SIG-M5 treated with dmso at 0.1 percent for 504 hours (cell line): ENCODE results near the gene GPC5.
"Not testable (repeated sequence)": the region's sequence is repeated elsewhere in the genome, so short reads cannot be mapped to it uniquely, and the experiment has no call there.

Experiments
- DNase-seq: peaks from one replicate; lab custom pipeline; 2025; ENCODE audit not compliant: unreplicated experiment; lab: John Stamatoyannopoulos, UW

The GPC5 gene

DNA sequence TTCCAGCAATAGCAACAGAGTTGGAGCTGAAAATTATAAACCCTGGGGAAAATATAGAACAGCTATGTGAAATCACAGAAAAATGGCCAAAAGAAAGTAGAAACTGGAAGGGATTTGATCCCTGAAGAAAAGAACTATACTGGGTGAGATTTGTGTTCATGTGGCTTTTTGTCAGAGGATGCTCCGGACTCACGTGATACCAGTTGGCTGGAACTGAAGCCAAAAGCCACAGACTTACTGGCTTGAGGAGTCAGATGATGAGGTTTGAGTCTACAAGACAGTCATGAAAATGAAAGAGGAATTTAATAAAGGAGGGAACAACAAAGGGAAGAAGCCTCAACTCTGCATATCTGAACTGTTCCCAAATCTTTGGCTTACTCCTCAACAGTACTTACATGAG lies 427.1 kb downstream of the GPC5 start:
- no peak for DNase-seq

DNA sequence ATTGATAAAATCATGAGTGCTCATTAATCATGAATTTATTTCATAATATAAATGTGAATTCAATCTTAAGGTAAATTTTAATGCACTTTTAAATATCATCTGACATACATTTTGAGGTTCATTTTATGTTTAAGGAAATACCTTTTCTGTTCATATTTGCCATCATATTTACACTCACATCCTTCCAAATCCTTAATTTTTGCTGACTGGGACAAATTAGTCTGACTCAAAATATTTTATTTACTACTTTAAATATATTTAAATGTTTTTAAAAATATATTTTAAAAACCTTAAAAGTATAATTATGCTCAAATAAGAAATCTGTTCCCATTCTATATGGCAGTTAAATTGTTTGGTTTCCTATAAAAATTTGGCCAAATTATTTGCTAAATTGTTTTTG lies 438.1 kb downstream of the GPC5 start:
- no peak for DNase-seq

DNA sequence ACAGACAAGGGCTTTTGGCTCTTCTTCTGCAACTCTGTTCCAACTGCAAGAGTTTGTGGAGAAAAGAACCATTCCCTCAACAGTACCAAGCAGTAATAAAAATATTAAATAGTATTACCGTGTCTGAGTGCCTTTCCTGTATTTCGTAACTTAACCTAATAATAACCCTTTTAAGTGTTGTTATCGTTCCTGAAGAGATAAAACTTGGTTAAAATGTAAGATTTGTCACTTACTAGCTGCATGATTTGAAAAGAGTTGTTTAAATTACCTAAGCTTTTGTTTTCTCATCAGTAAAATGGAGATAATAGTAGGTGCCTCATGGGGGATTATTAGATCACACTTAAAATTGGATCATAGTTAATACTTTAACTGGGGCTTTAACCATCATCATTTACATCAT lies 447.2 kb downstream of the GPC5 start:
- DNase-seq: no peak

DNA sequence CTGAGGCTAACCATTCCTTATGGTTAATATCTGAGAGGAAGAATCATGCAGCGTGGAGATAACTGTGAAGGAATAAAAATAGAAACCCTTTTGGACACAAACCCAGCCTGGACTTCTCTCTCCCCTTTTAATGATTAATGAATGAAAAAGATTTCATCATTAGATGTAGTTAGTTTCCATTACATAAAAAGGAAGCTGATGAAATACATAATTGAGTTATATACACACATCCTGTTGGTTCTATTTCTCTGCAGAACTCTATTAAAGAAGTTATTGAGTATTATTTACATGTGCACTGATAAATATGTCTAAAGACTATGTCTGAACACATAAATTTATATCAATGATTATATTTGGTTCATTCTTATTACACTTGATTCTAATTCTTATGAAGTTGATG lies 465.3 kb downstream of the GPC5 start:
- DNase-seq: no peak

DNA sequence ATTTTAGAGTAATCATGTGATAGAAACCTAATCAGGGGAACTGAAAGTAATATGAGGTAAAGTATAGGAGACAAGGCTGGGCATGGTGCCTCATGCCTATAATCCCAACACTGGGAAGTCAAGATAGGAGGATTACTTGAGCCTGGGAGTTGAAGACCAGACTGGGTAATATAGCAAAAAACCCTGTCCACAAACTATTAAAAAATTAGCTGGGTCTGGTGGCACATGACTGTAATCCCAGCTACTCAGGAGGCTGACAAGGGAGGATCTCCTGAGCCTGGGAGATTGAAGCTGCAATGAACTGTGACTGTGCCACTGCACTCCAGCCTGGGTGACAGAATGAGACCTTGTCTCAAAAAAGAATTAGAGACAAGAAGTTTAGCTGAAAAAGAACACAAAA lies 469.9 kb downstream of the GPC5 start:
- DNase-seq: no peak

DNA sequence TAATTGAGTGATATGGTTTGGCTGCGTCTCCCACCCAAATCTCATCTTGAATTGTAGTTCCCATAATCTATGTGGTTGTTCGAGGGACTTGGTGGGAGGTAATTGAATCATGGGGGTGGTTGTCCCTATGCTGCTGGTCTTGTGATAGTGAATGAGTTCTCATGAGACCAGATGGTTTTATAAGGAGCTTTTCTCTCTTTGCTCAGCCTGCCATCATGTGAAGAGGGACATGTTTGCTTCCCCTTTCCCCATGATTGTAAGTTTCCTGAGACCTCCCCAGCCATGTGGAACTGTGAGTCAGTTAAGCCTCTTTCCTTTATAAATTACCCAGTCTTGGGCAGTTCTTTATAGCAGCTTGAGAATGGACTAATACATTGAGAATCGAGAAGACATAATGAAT lies 480.1 kb downstream of the GPC5 start:
- no peak for DNase-seq

DNA sequence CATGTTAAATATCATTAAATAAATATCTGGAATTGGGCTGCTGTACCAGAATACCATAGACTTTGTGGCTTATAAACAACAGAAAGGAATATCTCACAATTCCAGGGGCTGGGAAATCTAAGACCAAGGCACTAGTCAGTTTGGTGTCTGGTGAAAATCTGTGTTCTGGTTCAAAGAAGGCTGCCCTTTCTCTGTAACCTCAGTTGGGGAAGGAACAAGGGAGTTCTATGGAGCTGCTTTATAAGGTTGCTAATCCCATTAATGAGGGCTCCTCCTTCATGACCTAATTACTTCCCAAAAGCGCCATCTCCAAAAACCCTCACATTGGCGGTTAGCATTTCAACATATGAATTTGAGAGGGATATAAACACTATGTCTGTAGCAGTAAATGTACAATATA lies 480.9 kb downstream of the GPC5 start:
- DNase-seq: no peak

DNA sequence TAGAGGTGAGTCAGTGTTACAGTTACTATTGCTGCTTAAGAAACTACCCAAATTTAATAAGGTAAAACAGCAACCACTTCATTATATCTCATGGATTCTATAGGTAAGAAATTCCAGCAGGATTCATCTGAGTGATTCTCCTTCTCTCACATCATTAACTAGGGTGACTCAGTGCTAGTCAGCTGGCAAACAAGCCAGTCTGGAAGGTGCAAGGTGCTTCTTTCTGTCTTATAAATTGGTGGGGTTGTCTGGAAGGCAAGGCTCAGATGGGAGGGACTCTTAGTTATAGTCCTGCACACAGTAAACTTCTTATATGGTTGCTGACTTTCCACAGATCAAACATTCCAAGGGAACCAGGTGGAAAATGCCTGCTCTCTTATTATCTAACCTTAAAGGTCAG lies 484.5 kb downstream of the GPC5 start:
- no peak for DNase-seq

DNA sequence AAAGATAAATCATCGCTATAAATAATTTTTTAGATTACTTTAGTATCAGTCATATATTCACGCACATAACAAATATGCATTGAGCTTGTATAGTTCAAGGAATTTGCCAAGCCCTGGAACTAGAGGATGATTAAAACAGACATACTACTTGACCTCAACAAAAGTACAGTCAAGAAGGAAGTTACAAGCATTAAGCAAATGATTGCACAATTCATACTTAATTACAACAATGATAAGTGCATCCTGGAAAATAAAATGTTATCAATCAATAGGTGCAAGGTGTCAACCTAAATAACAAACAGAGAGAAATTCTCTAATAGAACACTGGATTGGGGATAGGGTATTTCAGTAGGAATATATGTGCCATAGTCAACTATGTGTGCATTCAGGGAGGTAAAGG lies 491.2 kb downstream of the GPC5 start:
- no peak for DNase-seq

DNA sequence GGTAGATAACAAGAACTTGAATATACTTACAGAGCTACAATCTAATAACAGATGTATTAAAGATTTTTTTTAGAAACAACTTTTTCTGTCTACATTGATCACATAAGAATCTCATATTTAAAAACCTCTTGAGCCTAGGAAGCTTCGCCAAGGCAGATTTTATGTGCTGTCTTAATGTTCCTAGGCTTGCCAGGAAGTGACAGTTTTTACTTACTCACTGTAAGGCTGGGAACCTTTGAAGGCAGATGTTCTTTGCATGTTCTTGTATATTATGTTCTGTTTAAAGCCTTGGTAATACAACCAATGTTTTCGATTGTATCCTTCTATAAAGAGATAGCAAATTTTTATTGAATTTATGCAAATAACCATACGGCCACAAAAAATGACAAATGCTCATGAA lies 492.7 kb downstream of the GPC5 start:
- DNase-seq: no peak

DNA sequence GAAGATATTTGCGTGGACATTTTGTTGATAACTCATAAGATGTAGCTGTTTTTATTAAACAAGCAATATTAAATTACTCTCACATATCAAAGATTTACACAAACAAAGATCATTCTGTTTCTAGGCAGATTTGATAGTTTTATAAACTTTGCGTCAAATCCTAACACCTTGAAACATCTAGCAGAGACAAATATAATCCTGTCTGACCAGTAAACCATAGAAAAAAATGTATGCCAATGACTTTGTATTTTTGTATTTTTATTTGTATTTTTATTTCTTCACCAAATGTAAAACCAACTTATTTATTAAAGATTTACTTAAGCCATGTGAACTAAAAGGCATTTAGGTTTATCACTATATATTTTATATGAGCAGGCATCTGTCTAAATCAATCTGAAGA lies 494.6 kb downstream of the GPC5 start:
- no peak for DNase-seq

DNA sequence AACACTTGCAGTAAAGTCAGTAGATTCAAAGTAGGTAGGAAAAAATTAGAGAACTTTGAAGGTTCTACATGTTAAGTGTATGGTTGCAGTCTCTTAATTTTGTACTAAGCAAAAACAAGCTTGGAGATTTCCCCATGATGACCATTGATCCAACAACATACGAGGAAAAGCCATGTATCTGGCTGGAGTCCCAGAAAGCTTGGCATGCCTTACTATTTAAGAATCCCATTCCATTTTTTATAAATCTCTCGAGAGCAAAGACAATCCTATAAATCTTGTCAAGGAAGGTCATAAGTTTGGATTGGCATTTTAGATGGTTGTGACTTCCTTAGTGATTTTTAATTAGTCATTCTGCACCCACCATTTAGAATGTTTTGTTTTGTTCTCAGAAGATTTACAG lies 495.9 kb downstream of the GPC5 start:
- no peak for DNase-seq

DNA sequence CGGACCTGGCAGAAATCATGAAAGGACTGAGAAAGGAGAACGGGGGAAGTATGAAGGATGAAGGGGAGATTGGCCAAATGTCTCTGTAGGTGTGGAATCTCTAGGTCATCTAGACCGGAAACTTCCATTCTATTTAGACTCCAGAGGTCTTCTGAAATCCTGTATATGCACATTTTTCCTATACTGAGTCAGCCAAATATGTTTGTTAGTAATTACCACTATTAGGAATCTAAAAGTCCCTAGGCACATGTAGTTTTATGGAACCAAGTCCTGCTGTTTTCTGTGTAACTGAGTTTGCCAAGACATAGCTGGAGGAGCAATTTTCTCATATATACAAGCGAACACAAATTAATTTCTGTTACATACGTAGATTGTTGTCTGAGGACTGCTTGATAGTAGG lies 498.1 kb downstream of the GPC5 start:
- DNase-seq: no peak

DNA sequence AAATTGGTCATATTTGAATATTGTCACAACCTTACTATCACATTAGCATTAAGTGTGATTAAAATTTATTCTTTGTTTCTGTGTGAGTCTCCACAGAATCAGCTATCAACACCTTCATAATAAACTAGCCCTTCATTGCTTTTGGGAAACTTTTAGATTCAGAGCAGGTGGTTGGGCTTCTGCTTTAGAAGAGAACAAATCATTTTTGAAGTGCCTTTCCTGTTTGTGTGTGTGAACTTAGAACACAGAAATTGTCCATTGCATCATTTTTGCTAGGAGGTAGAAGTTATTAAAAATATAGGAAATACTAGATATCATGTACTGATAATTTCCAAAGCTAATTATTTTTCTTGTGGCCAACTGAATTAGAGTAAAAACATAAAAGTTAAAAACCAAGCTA lies 500.6 kb downstream of the GPC5 start:
- DNase-seq: not testable (repeated sequence)

DNA sequence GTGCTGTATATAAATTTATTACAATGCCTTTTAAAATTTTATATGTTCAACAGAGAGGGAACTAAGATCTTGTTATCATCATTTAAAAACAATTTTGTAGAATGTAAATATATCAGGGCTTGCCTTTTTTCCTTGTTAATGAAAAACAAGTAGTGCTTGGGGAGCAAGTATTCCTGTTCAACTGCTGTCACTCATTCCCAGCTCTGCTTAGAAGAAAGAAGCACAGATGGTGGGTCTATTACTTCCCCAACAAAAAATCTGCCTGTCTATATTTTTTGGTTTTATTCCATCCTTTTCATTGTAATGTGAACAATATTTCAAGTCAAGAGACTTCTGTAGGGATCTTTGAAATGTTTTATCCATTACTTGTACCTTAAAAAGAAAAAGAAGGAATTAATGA lies 503.9 kb downstream of the GPC5 start:
- no peak for DNase-seq

DNA sequence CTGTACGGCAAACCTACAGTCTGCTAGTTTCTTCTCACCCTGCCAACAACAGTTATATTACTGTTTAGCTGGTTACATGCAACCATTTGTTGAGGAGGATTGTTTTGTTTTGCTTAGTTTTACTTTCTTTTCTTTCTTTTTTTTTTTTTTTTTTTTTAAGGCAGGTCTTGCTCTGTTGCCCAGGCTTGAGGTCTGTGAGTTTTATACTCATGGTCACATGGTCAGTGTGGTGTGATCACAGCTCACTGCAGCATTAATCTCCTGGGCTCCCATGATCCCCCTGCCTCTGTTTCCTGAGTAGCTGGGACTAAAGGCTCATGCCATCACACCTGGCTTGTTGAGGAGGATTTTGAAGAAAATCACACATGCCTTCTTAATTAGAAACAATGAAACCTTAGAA lies 505.6 kb downstream of the GPC5 start:
- no peak for DNase-seq

DNA sequence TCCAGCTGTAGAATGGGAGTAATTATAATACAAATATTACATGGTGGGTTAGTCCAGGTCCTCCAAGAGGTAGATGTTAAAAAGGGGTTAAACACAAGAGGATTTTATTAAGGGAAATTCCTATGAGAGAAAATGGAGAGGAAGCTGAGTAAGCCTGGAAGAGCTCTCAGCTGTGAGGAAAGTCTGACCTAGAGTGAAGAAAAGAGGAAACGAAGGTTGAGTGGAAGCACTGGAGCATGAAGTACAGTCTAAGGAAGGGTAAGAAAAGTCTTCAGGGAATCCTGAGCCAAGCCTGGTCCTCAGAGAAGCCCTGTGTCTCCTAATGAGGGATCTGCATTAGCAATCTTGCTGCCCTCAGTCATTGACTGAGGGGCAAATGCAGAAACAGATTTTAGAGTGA lies 506.2 kb downstream of the GPC5 start:
- no peak for DNase-seq

DNA sequence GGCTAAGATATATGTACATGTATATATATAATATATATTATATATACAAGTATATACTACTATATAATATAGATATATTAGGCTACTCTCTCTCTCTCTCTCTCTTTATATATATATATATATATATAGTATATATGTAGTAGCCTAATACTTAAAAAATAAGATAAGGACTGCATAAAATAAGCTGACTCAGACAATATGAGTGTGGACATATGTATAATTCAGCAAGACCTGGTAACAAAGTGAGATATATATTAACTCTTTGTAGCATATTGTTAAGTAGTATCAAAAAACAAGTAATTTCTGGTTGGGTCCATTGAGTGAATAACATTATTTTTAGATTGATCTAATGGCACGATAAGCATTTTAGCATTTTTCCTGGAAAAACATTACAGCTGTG lies 509.0 kb downstream of the GPC5 start:
- no peak for DNase-seq

DNA sequence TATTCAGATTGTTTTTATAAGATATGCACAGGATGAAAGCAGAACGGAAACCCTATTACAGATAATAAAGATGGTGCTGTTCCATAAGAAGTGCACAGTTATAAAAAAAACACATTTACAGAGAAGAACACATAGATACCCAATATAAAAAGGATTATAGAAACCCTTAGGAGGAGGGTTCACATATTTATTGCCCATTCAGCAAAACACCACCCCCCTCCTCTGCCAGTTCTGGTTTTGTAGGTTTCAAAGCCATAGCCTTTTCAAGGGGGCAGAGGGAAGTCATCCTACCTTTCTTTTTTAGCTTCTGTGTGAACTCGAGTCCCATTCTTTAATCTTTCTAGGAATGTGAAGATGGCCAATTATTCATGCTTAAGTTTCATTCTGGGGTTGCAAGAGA lies 511.2 kb downstream of the GPC5 start:
- DNase-seq: no peak

DNA sequence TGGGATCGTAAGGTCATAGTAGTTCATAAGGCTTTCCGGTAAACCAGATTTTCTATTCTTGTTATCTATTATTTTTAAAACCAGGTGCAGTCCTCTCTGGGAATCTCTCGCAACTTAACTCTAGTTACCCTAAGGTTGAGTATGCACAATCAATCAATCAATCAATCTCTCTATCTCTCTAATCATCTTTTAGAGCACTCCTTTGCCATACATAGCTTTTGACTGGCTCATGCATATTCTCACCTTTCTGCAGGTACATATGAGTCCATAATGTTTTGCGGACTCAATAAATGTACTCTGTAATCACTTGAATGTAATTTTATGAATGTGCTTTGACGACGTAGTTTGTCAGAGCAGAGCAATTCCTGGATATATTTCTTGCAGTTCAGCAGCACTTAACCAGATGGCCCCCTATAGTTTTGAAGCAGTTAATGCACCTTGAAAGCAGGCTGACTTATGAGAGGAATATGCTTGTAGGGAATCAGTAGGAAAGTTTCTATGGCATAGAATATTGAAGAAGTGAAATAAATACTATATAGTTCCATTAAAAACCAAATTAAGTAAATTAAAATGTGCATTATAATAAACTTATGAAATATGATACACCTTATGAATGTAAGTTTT lies 524.7 kb downstream of the GPC5 start:
- no peak for DNase-seq

DNA sequence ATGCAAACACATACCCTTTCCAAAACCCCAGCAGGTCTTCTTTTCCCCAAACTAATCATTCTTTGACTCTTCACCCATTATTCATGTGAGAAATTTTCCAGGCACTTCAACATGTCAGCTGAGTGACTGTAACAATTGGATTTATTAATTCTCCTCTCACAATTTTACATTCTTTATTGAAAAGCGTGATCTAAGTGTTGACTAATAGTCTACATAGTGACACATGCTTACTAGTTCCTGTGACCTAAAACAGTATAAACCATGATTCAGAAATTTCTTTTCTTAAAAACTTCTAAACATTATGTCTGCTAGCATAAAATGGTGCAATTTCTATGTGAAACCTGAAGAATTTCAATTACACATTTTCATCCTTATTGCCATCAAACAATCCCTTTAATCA lies 532.3 kb downstream of the GPC5 start:
- no peak for DNase-seq

DNA sequence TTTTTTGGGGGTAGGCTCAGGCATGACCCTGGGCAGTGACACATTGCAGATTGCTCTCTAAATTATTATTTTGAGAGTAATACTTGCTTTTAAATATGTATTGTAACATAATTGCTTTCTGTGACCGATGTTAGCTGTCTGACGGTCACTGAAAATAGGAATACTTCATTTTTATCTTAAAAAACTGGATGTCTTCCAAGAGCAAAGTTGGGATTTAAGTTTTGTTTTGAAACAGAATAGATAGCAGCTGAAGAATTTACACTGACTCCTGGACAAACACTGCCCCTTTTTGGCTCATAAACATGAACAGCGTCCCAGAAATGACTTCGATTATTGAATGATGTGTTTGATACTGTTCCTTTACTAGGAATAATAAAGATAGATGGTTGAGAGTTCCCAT lies 535.9 kb downstream of the GPC5 start:
- no peak for DNase-seq

DNA sequence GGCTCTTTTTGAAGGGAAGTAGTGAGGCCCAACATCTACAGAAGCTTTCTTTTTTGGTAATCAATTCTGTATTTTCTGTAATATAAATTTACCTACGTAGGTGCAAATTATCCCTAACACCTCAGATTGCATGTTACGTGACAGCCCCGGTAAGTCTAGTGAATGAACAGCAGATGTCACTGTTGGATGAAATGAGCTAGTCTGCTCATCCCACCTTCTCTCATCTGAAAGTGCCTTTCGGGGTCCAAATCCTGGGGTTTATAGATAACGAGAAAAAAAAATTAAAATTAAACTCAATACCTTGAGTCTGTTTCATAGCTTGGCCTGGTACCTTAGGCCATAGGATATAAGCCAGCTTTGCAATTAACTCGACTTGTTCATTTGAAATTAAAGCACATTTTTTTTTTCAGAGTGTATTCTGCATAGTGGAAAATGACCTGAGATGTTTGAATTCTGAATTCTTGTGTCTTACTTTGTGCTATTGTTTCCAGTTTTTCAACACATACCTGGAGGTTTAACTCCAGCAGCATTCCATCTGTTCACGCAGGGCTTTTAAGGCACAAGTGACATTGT lies 548.2 kb downstream of the GPC5 start:
- no peak for DNase-seq

DNA sequence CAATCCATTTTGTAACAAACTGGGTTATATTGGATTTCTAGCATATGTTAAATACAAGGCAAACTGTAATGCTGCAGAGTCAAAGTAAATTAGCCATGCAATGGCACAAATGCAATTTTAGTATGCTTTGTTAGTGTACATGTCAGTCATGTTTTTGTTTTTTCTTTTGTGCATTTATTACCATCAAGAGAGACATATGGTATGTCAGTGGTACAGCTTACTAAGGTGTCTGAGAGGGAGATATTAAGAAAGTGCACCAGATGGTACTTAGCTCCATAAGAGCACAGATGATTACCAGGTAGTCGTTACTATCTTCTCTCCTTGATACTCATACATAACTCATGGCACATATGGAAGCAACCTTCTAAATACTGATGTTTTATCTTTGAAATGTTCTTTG lies 550.3 kb downstream of the GPC5 start:
- DNase-seq: no peak
